HG03460 (cell line): ENCODE results near the gene ZNF8.
A peak's percentile ranks its signal among the peaks of the same experiment; 100 is the strongest.
"Not testable (repeated sequence)": the region's sequence is repeated elsewhere in the genome, so short reads cannot be mapped to it uniquely, and the experiment has no call there.

Experiments
- ATAC-seq: cut with Tn5 transposase; IDR thresholded peaks from one replicate; pipeline ENCODE4 v1.9.1; 2021; ENCODE audit not compliant: unreplicated experiment

The ZNF8 gene

DNA sequence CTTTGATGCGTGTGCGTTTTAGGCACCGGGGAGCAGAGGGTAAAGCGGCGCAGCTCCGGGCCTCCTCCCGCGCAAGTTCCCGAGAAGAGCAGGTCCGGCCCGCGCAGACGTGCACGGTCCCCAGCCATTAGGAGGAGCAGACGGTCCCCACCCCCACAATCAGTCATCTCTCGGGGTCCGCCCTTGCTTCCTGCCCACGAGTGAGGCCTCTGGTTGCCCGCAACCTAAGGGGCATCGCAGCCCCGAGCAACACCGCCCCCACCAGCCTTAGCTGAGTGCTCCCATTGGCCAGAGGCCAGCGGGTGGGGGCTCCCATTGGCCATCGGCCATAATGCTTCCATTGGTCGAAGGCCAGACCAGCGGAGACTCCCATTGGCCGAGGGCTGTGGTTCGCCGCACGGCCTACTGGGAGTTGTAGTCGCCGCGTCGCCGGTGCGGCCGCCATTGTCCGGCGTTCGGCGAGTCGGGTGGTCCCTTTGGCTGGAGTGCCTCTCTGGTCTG is at the start of gene ZNF8:
TSS of gene ZNF8 (plus strand) at position 415 of the 501 bp plus-strand sequence. CDS start 127 bp downstream, outside the sequence.
- ATAC-seq: peak; percentile 93

DNA sequence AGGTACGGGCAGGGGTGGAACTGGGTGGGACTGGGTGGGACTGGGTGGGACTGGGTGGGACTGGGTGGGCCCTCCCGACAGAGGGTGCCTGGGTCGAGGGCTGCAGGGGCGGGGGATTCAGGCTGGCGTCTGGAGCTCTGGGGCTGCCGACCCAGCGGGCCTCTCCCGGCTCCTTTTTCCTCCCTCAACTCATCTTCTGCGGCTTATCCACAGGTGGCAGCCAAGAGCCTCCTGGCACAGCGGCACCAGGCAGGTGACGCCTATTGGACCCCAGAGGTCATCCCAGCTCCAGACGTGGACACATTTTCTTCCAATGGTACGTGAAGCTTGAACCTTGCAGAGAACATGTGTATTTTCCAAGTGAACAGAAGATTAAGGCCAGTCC is 49.5 kb upstream of the ZNF8 start:
- ATAC-seq: no peak

DNA sequence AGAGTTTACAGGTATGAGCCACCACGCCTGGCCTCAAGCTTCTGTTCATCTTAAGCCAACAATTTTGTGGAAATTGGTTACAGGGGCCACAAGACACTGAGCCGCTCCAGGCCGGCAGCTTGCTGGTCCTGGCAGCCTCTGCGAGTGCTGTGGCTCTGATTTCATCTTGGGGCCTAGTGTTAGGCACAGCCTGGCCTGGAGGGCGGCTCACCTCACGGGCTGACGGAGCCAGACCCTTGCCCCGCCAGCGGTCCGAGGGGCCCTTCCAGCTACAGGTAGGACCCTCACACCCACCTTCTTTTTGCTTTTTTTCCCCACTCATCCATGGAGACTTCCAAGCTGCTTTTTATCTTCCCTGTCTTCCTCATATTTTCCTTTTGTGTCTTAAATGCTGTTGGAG is 41.4 kb upstream of the ZNF8 start:
- ATAC-seq: no peak

DNA sequence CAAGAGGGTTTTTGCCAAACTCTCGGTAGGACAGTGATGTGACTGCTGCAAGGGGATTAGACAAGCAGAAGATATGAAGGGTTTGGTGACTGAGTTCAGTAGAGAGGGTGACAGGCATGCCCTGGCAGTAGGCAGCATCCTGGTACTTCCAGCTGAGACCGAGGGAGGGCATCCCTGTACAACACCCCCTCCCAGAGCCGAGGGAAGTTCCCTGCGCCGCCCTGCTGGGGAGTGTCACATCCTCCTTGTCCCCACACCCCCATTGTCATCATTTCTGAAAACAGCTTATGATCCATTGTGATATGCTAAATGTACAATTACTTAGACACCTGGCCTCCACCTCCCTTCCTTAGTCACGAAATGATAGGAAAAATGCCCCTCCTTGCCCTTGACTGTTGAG is 35.4 kb upstream of the ZNF8 start:
- no peak for ATAC-seq

DNA sequence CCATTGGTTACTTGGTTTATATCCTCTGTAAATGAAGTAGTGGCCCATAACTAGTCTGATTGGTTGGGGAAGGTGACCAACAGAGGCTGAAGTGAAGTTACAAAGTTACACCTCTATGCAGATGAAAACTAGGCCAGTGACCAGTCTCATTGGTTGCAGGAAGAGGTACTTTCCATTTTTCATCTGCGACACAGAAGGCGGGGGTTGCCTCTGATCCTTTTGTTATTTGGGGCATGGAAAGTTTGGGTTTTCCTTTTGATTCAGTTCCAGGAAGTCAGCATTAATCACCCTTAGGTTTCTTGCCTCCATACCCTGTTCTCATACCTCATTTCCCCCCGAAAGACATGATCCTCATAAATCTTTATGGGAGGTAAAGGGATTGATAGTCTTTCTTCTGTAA is 29.9 kb upstream of the ZNF8 start:
- ATAC-seq: no peak

DNA sequence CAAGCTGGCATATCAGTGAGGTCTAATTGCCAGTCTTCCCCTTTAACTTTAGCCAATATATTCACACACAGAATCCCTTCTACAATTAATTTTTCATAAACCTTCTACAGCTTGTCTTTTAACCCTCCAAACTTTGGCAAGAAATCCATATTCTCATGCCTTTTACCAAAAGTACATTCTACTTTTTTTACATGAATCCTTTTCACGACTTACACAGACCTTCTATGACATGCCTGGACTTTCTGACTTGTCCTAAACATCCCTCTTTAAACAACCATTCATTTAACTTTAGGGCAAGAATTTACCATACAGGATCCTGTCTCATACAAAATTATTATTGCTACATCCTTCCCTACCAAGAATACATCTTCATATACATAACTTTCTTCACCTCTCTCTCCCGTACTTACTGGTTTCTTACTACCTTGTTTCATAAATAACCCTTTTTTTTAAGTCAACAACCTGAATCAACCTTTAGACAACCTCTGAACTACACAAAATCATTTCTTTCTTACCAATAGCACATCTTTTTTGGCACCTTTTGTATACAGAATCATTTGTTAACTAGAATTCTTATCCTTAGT is 26.6 kb upstream of the ZNF8 start:
- ATAC-seq: no peak

DNA sequence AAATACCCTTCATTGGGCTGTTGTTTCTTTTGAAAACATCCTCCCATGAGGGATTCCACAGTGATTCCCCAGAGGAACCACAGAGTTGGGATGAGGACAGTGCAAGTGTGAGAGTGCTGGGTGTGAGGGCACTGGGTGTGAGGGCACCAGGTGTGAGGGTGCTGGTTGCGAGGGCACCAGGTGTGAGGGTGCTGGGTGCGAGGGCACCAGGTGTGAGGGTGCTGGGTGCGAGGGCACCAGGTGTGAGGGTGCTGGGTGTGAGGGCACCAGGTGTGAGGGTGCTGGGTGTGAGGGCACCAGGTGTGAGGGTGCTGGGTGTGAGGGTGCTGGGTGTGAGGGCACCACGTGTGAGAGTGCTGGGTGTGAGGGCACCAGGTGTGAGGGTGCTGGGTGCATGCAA is 20.5 kb upstream of the ZNF8 start:
- not testable (repeated sequence) for ATAC-seq

DNA sequence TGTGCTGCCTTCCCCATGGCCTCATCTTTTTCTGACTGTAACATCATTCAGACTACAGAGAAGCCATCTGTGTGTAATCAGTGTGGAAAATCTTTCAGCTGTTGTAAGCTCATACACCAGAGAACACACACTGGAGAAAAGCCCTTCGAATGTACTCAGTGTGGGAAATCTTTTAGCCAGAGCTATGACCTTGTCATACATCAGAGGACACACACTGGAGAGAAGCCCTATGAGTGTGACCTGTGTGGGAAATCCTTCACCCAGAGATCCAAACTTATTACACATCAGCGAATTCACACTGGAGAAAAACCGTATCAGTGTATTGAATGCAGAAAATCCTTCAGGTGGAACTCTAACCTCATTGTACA is 17.2 kb upstream of the ZNF8 start:
- ATAC-seq: no peak

DNA sequence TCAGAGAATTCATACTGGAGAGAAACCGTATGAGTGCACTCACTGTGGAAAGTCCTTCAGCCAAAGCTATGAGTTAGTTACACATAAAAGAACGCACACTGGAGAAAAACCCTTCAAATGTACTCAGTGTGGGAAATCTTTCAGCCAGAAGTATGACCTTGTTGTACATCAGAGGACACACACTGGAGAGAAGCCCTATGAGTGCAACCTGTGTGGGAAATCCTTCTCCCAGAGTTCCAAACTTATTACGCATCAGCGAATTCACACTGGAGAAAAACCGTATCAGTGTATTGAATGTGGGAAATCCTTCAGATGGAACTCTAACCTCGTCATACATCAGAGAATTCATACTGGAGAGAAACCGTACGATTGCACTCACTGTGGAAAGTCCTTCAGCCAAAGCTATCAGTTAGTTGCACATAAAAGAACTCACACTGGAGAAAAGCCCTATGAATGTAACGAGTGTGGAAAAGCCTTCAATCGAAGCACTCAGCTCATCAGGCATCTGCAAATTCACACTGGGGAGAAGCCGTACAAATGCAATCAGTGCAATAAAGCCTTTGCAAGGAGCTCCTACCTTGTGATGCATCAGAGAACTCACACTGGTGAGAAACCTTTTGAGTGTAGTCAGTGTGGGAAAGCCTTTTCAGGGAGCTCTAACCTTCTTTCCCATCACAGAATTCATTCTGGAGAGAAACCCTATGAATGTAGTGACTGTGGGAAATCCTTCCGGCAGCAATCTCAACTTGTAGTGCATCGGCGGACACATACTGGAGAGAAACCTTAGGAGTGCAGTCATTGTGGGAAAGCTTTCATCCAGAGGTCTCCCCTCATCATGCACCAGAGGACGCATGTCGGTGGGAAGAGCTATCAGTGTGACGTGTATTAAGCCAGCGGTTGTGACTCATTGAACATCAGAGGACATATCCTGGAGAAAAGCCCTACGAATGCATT is 16.5 kb upstream of the ZNF8 start:
- ATAC-seq: no peak

DNA sequence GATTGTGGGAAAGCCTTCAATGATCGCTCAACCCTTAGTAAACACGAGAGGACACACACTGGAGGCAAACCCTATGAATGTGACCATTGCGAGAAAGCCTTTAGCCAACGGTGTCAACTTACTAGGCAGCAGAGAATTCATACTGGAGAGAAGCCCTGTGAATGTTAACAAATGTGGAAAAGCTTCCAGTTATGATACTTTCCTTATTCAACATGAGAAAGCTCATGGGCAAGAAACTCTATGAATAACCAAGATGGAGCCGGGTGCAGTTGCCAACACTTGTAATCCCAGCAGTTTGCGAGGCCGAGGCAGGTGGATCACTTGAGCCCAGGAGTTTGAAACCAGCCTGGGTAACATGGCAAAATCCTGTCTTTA is 15.8 kb upstream of the ZNF8 start:
- no peak for ATAC-seq

DNA sequence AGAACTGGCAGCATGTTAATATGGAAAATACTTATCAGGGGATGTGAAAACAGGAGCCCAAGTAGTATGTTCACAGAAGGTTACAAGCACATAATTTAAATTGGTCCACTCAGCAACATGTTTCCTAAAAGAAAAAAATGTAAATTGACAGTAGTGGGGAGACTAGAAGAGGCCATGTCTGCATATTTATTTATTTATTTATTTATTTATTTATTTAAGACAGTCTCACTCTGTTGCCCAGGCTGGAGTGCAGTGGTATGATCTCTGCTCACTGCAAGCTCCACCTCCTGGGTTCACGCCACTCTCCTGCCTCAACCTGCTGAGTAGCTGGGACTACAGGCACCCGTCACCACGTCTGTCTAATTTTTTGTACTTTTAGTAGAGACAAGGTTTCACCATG is 13.7 kb upstream of the ZNF8 start:
- ATAC-seq: no peak

DNA sequence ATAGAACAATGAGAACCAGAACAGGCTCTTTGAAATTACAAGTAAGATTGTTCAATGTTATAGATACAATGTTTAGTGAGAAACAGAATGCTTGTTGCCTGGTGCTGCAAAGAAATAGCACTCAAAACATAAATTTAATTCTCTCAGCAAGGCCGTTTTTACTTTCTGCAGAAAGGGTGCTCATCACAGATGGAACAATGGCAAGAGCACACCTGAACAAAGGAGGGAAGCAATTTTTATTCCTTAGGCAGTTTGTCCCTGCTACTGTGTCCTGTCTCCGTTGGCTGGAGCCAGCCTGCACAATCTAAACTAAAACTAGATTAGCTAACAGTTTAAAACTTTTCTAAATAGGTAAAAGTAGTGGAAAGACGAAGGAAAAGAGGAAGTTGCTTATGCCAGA is 10.4 kb upstream of the ZNF8 start:
- ATAC-seq: no peak

DNA sequence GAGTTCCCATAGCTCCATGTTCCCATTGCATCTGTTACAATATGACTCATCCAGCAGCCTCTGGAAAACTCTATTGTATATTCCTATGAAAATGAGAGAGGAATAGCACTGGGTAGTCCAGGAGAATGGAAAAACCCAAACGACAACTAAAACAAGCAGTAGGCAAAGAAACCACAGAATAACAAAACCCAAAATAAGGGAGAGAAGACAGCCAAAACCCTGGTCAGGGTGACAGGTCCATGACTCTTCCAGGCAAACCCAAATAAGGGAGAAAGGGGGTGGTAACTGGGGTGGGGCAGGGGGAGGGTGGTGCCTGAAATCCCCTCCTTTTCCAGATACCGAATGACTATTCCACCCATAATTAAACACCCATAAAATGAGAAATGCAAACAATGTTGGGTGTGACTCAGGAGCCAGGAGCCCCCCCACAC is 4.0 kb upstream of the ZNF8 start:
- ATAC-seq: no peak

DNA sequence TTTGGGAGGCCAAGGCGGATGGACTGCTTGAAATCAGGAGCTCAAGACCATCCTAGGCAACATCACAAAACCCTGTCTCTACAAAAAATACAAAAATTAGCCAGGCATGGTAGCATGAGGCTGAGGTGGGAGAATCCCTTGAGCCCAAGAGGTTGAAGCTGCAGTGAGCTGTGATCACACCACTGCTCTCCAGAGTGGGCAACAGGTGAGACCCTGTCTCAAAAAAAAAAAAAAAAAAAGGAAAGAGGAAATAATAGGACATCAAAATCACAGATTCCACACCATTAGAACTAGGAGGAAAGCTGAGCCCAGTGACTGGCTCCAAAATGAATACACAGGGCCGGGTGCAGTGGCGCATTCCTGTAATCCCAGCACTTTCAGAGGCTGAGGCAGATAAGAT is 3.2 kb upstream of the ZNF8 start:
- no peak for ATAC-seq

DNA sequence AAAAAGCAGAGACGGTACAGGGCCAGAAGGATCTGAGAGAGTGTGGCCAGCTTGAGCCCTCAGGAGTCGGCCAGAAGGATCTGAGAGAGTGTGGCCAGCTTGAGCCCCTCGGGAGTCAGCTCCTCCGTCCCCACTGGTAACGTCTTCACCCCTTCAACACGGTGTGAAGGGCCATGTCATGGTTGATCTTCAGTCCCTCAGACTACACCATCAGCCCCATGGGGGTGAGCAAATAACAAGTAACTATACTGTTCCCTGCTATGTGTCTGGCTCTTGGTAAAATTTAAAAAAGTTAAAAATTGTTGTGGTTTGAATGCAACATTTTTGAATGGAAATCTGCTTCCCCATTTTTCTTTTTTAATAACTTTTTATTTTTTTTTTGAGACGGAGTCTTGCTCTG is 1.6 kb upstream of the ZNF8 start:
- no peak for ATAC-seq

DNA sequence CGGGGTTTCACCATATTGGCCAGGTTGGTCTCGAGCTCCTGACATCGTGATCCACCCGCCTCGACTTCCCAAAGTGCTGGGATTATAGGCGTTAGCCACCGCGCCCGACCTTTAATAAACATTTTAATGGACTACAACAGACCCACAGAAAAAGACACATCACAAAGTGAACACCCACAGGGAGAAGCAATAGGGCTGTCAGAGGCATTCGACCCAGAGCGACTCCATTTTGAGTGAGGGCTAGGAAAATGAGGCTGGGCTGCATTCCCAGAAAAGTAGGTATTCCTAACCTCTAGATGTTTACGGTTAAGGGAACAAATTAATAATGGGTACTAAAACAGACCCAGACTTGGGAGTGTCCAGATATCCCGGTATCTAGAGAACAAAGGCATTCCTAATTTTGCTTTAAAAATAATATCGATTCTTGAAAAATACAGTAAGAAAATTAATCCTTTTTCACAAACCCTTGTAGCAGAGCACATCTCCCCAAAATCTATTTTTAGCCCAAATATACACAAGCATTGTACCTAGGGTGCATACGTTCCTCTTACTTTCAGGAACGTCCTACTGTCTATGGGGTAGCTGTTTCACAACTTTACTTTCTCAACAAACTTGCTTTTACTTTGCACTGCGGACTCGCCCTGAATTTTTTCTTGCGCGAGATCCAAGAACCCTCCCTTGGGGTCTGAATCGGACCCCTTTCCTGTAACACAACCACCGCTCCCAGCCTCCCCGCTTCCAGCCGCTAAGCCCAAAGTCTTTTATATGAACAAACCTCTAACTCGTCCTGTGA is 811 bp upstream of the ZNF8 start:
- peak; percentile 6 for ATAC-seq

DNA sequence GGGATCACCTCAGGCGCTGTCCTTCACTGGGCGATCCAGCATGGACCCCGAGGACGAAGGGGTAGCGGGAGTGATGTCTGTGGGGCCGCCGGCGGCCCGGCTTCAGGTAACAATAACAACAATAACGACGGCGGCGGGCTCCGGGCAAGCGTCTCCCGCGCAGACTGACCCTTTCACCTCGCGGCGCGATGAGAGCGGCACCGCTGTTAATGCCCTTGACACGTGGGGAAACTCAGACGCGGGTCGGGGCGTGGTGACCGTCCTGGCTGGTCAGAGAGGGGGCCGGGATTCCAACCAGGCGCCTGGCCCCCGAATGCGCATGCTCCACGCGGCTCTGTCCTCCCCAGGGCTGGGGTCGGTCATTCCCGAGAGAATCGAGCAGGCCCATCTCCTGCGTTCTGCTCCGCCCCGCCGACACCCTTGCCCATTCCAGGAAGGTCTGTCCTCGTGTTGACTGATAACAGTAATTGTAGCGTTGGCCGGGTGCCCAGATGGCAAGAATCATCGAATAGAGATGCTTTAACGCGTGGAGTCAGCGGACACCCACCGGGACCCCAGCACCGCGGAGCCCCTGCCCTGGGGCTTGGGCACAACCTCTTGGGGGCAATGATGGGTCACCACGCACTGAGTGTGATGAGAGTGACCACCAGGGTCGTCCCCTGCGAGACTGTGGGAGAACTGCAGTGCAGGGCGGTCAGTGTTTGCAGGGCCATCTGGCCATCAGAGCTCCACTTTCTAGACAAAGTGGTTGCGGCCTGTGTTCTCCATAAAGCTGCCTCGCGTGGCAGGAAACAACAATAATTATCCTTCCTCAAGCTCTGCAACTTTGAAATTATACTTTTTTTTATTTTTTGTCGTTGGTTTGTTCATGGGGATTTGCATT is 528 bp downstream of the ZNF8 start:
- ATAC-seq: peak; percentile 9

DNA sequence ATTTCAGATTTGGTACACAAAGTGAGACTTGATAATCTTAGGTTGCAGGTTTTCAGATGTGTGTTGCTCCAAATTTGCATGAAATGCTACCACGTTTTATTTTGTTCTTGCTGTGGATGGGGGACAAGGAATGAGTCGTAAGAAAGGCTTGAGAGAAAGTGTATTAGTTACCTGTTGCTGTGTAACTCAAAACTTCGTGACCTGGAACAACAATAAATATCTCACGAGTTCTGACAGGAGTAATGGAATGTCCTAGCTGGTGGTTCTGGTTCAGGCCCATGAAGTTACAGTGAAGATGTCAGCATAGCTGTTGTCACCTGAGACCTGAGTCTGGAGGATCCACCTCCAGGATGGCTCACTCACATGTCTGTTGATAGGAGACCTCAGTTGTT is 1.2 kb downstream of the ZNF8 start:
- ATAC-seq: no peak

DNA sequence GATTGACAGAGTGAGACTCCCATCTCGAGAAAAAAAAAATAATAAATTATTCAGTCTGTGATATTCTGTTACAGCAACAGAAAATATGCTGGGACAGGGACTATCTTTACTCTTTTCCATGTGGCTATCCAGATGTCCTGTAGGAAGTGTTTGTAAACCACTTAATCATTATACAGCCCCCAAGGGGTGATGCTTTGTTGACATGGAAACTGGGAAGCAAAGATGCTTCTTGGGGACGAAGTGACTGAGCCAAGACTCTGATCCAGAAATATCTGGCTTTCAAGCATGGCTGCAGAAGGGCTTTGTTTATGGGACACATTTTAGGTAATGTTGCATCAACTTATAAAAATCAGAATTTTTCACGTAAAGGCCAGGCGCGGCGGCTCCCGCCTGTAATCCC is 5.4 kb downstream of the ZNF8 start:
- no peak for ATAC-seq

DNA sequence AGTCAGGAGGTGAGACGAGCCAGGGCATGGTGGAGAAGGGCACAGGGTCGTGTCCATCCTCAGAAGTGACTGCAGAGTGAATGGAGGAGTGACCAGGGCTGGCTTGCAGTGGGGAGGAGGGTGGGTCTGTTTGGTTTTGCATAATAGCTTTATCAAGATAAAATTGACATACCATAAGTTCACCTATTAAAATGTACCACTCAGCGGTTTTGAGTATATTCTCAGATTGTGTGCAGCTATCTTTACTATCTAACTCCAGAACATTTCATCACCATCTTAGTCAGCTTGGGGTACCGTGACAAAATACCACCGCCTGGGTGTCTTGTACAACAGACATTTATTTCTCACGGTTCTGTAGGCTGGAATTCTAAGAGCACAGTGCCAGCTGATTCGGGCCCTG is 13.2 kb downstream of the ZNF8 start:
- no peak for ATAC-seq
